Tibial artery (tissue), 4 donors: Measurements from ENCODE around the gene NLGN1.

Experiments
- DNase-seq, 2 donors: peaks; one replicate each; pipeline ENCODE4 v3.0.0-alpha.2; 2019
- H3K27ac ChIP-seq, 2 donors: fragments of 200-600 bp; sonication (generic) in 1 of 2; 1 replicate in 1 of 2; 2 replicates in 1 of 2; pipeline ENCODE4 v1.5.1; 2018 to 2019; ENCODE audit warnings: mild to moderate bottlenecking in 1 of 2
- H3K27me3 ChIP-seq, 2 donors: fragments of 200-600 bp; sonication (generic) in 1 of 2; one replicate each; pipeline versions ENCODE4 v1.5.1 to v1.6.0; 2016 to 2019
- H3K36me3 ChIP-seq, 3 donors: fragments of 200-600 bp; sonication (generic) in 2 of 3; one replicate each; pipeline ENCODE4 v1.5.1; 2016 to 2019; ENCODE audit warnings: mild to moderate bottlenecking in 2 of 3
- H3K4me1 ChIP-seq, 4 donors: fragments of 200-600 bp; sonication (generic) in 2 of 4; 1 replicate in 3 of 4; 2 replicates in 1 of 4; pipeline ENCODE4 v1.5.1; 2016 to 2019
- H3K4me3 ChIP-seq, 2 donors: fragments of 200-600 bp; sonication (generic) in 1 of 2; 1 replicate in 1 of 2; 2 replicates in 1 of 2; pipeline ENCODE4 v1.5.1; 2018 to 2019; ENCODE audit warnings: mild to moderate bottlenecking in 2 of 2
- H3K9me3 ChIP-seq, 3 donors: fragments of 200-600 bp; sonication (generic) in 1 of 3; one replicate each; pipeline ENCODE4 v1.5.1; 2016 to 2019
- intact Hi-C: fragments of 100-400 bp; cut with DNase I; formaldehyde crosslinking; loops from one replicate; pipeline ENCODE4 v1.15.0; 2023; ENCODE audit warnings: low total_unique reads
- TF ChIP-seq, protein P1 (sequence below), 2 experiments: fragments of 200-600 bp in 1 of 2; fragments of 450-650 bp in 1 of 2; IDR thresholded peaks; one replicate each; pipeline ENCODE4 v1.5.1; 2017 to 2019; ENCODE audit warnings: antibody characterized with exemption in 2 of 2, mild to moderate bottlenecking in 1 of 2, moderate library complexity in 1 of 2

Gene NLGN1

GRCh38 chr3:173988909-173989308 lies 591.4 kb downstream of the NLGN1 start:
- H3K4me1 ChIP-seq, result peaks cover 0 to 28% (median 1%) of the 10 kb centered on the region in 4 donors
- intact Hi-C loops, result no loop called here
- no peaks in the 10 kb centered on the region for H3K36me3 ChIP-seq
- no peak for DNase-seq
- H3K27me3 ChIP-seq, result no peaks in the 10 kb centered on the region
- no peaks in the 10 kb centered on the region for H3K9me3 ChIP-seq
- H3K27ac ChIP-seq, result no peak overlapping the region
- H3K4me3 ChIP-seq, result no peak overlapping the region
- TF ChIP-seq, protein P1, sequence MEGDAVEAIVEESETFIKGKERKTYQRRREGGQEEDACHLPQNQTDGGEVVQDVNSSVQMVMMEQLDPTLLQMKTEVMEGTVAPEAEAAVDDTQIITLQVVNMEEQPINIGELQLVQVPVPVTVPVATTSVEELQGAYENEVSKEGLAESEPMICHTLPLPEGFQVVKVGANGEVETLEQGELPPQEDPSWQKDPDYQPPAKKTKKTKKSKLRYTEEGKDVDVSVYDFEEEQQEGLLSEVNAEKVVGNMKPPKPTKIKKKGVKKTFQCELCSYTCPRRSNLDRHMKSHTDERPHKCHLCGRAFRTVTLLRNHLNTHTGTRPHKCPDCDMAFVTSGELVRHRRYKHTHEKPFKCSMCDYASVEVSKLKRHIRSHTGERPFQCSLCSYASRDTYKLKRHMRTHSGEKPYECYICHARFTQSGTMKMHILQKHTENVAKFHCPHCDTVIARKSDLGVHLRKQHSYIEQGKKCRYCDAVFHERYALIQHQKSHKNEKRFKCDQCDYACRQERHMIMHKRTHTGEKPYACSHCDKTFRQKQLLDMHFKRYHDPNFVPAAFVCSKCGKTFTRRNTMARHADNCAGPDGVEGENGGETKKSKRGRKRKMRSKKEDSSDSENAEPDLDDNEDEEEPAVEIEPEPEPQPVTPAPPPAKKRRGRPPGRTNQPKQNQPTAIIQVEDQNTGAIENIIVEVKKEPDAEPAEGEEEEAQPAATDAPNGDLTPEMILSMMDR (IDR thresholded peaks at IDR 0.05), result no peak

DNA sequence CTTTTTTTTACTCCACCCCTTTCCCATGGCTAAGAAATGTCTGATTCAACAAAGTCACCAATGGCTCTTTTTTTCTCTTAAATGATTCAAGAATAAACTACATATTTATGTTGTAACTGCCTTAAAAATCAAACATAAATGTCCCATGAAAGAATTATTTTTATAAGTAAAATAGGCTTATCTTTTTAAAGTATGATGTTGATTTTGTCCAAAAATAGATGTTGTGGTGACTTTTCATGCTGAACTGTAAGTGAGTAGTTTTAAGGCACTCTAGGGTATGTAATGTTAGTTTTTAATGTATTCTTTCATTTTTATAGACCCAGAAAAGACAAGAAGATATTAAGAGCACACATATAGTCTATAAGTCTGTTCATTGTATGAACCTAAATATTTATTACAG lies 594.9 kb downstream of the NLGN1 start:
- TF ChIP-seq, protein P1 (IDR thresholded peaks at IDR 0.05), result no peak
- Histone ChIP-seq H3K27me3 (no peaks in the 10 kb centered on the region), H3K36me3 (no peaks in the 10 kb centered on the region), H3K9me3 (no peaks in the 10 kb centered on the region), H3K4me3 (no peak overlapping the region), H3K4me1 (peaks cover 0 to 28% (median 1%) of the 10 kb centered on the region in 4 donors), H3K27ac (no peak overlapping the region)
- DNase-seq, result no peak
- intact Hi-C loops, result no loop called here

- Histone ChIP-seq H3K4me1 (peaks cover 0 to 25% (median 1%) of the 10 kb centered on the region in 4 donors), H3K4me3 (no peak overlapping the region), H3K36me3 (no peaks in the 10 kb centered on the region), H3K27me3 (no peaks in the 10 kb centered on the region), H3K27ac (no peak overlapping the region), H3K9me3 (no peaks in the 10 kb centered on the region)
- TF ChIP-seq, protein P1 (IDR thresholded peaks at IDR 0.05), result no peak
- intact Hi-C loops, result no loop called here
- no peak for DNase-seq
Observed at GRCh38 chr3:173993299-173993698, 595.8 kb downstream of the NLGN1 start.

DNA sequence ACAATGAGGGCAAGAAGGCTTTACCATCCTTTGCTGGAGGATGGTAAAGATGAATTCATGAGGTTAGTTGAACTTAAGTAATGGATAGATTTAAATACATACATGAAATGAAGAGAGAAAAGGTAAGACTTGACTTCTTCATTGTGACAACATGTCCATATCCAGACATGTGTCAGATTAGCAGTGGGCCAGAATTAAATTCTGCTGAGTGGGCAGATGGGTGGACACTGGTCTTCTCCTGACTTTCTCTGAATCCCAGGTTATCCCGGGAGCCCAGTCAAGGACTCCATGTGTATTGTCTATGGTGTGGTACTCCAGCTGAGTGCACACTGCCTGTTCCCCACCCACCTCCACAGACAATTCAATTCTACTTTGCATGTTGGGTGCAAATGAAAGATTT lies 603.1 kb downstream of the NLGN1 start:
- H3K27ac ChIP-seq, result no peak overlapping the region
- no peak overlapping the region for H3K4me3 ChIP-seq
- no peaks in the 10 kb centered on the region for H3K4me1 ChIP-seq
- H3K36me3 ChIP-seq, result no peaks in the 10 kb centered on the region
- no peaks in the 10 kb centered on the region for H3K27me3 ChIP-seq
- no peaks in the 10 kb centered on the region for H3K9me3 ChIP-seq
- TF ChIP-seq, protein P1 (IDR thresholded peaks at IDR 0.05), result no peak
- DNase-seq, result no peak
- intact Hi-C loops, result no loop called here

GRCh38 chr3:174002543-174002942 lies 605.0 kb downstream of the NLGN1 start:
- Histone ChIP-seq H3K4me1 (no peaks in the 10 kb centered on the region), H3K4me3 (no peak overlapping the region), H3K9me3 (no peaks in the 10 kb centered on the region), H3K27ac (no peak overlapping the region), H3K36me3 (no peaks in the 10 kb centered on the region), H3K27me3 (no peaks in the 10 kb centered on the region)
- intact Hi-C loops, result no loop called here
- no peak for DNase-seq
- TF ChIP-seq, protein P1 (IDR thresholded peaks at IDR 0.05), result peak in 1 of 2 experiments; percentile 12

- no peak for DNase-seq
- H3K9me3 ChIP-seq, result no peaks in the 10 kb centered on the region
- no peak overlapping the region for H3K4me3 ChIP-seq
- no peaks in the 10 kb centered on the region for H3K4me1 ChIP-seq
- intact Hi-C loops, result no loop called here
- TF ChIP-seq, protein P1 (IDR thresholded peaks at IDR 0.05), result no peak
- no peaks in the 10 kb centered on the region for H3K36me3 ChIP-seq
- no peak overlapping the region for H3K27ac ChIP-seq
- no peaks in the 10 kb centered on the region for H3K27me3 ChIP-seq
Observed at GRCh38 chr3:174010907-174011306, 613.4 kb downstream of the NLGN1 start.
